GM12892 (cell line): ENCODE results near the gene ANKLE2.

Experiments
- POLR2A ChIP-seq: IDR thresholded peaks from 2 replicates; pipeline ENCODE4 v1.6.1; 2011; ENCODE audit warnings: low read depth, low read length, control low read depth
- POLR2AphosphoS5 ChIP-seq: IDR thresholded peaks from 2 replicates; pipeline ENCODE4 v1.6.1; 2011; ENCODE audit warnings: low read depth, low read length, control low read depth

- no peak for TF ChIP-seq POLR2A
- no peak for TF ChIP-seq POLR2AphosphoS5
Measured at GRCh38 chr12:132786192-132786591, 24.6 kb upstream of the ANKLE2 start.
